ENCODE data around the gene RTN1. TPM values are rescaled to one million over a fixed set of nuclear protein-coding genes. Genes with fewer than 3 reads are reported as not detected.

Gene RTN1
- polyA plus RNA-seq, 1 donor from 2014 or later: 0.24 TPM

DNA sequence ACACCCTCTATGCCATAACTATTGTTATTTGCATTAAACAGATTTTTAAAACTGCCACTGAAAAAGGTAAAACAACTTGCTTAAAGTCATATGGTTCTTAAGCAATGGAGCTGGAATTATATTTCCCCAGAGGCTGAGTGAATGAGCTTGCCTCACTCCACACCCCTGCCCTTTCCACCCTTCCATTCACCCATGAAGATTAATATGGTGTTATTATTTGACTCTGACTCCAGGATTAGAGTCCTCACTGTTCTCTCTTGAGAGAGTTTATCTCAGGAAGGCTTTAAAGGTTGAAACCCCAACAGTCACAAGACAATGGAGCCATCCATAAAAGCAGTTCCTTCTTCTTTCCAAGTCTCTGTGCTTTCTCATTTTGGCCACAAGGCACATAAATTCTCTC lies 84.9 kb downstream of the RTN1 start:
- Mint-ChIP-seq H3K36me3 (no peaks in the 10 kb centered on the region), H3K4me3 (no peak overlapping the region), H3K9me3 (no peaks in the 10 kb centered on the region), H3K27ac (no peak overlapping the region), H3K27me3 (no peaks in the 10 kb centered on the region), H3K4me1 (no peaks in the 10 kb centered on the region)

DNA sequence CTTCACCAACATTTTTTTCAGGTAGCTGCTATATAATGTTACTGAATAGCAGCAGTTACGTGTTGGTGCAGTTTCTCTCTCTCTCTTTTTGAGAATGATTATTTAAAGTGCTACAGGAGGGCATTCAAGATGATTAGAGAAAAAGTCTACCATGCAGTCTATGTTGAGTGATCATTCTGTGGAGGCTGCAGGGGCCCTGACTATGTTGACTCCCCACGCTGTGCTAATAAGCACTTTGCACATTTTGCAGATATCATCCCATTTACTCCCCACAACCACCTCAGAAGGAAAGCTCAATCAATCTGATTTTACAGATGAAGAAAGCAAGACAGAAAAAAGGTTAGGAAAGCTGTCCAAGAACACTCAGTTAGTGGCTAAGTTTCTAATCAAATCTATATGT lies 87.8 kb downstream of the RTN1 start:
- Mint-ChIP-seq H3K9me3 (no peaks in the 10 kb centered on the region), H3K27ac (no peak overlapping the region), H3K27me3 (peaks cover 2% of the 10 kb centered on the region), H3K4me3 (no peak overlapping the region), H3K36me3 (no peaks in the 10 kb centered on the region), H3K4me1 (no peaks in the 10 kb centered on the region)

DNA sequence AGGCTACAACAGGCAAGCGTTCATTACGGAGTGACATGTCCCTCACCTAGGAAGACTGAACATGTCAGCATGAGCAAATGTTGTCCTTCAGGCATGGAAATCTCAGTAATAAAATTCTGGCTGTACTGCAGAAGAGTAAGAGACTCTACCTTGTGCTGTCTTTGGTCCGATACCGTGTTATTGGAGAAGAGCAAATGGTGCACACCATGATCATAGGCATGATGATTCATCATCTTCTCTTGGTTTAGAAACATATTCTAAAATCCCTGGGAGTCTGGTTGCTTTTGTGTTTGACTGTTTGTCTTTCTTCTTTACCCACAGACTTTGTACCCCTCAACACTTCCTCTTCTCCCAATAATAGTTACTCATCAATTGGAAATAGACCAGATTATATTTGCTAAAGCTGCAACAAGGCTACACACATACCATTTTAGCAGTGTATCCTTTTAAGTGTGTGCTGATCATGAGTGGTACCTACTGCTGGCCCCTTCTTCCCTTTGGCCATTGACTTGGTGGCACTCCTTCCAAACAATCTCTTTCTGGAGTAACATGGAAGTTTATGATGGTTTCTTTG lies 93.5 kb downstream of the RTN1 start:
- Mint-ChIP-seq H3K4me1 (no peaks in the 10 kb centered on the region), H3K9me3 (no peaks in the 10 kb centered on the region), H3K36me3 (no peaks in the 10 kb centered on the region), H3K27me3 (peaks cover 2% of the 10 kb centered on the region), H3K4me3 (no peak overlapping the region), H3K27ac (no peak overlapping the region)

DNA sequence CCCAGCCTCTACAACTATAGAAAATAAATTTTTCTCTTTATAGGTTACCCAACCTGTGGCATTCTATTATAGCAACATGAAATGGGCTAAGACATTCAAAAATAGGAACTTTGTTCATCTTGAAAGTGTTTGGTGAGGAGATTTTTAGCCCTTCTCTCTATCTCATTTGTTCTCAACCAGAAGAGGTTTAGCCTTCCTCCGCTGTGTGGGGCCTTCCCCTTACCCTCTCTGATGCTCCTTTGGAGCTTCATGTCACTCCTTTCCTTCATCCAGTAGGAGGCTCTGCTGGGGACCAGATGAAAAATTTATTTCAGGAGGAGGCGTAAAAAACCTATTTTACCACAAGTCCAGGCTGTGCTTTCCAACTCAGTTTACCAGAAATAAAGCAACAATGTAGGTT lies 94.1 kb downstream of the RTN1 start:
- no peak overlapping the region for H3K27ac Mint-ChIP-seq
- H3K9me3 Mint-ChIP-seq: no peaks in the 10 kb centered on the region
- peaks cover 2% of the 10 kb centered on the region for H3K27me3 Mint-ChIP-seq
- H3K36me3 Mint-ChIP-seq: no peaks in the 10 kb centered on the region
- H3K4me1 Mint-ChIP-seq: no peaks in the 10 kb centered on the region
- H3K4me3 Mint-ChIP-seq: no peak overlapping the region

DNA sequence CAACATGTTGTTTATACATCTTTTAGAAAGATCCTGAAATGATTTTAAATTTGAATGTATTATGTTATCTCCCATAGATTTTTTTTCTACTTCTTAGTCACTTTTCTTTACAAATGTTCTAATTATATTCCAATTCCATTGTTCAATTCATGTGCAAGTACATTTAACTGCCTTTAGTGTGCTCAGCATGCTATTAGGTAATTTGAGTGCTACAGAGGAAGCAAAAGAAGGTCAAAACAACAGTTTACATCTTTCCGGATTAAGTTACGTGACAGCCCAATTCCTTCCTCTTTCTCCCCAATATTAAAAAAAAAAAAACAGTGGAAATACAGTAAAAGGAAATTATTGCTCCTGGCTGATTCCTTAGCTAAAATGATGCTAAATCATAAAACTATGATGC lies 98.3 kb downstream of the RTN1 start:
- peaks cover 1% of the 10 kb centered on the region for H3K36me3 Mint-ChIP-seq
- H3K9me3 Mint-ChIP-seq: no peaks in the 10 kb centered on the region
- peaks cover 2% of the 10 kb centered on the region for H3K27me3 Mint-ChIP-seq
- no peaks in the 10 kb centered on the region for H3K4me1 Mint-ChIP-seq
- no peak overlapping the region for H3K27ac Mint-ChIP-seq
- no peak overlapping the region for H3K4me3 Mint-ChIP-seq

DNA sequence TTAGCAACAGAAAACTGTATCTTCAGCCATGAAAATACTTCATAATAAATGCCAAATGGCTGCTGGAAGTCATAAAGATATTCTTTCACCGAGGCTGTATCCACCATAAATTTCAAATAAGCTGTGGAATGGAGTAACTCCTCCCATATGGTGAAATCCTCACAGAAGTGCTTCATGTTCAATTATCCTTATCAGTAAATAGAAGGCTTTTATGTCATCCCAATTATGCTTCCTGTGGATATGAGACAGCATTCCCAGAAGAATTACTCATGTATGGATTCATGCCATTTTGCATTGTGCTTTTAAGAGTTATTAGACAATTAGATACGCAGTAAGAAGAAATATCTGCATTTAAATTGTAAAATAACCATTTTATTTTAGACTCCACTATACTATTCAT lies 99.0 kb downstream of the RTN1 start:
- peaks cover 2% of the 10 kb centered on the region for H3K27me3 Mint-ChIP-seq
- peaks cover 1% of the 10 kb centered on the region for H3K36me3 Mint-ChIP-seq
- H3K9me3 Mint-ChIP-seq: no peaks in the 10 kb centered on the region
- no peak overlapping the region for H3K4me3 Mint-ChIP-seq
- H3K27ac Mint-ChIP-seq: no peak overlapping the region
- no peaks in the 10 kb centered on the region for H3K4me1 Mint-ChIP-seq

DNA sequence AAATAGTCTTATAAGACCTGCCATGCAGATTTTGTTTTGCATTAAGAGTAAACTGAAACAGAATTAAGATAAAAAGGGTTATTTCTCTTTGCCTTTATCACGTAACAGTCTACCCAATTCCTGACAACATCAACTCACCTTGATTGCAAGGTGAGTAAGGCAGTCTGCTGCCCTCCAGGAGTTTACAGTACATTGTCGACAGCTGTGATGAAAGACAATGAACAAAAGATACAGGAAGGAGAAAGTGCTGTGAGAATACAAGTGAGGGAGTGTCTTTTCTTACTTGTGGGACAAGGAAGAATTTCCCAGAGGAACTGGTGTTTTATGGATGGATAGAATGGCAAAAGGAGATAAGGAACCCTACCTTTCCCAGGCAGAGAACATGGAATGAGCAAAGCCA lies 101.0 kb downstream of the RTN1 start:
- Mint-ChIP-seq H3K36me3 (peaks cover 1% of the 10 kb centered on the region), H3K27ac (no peak overlapping the region), H3K4me1 (no peaks in the 10 kb centered on the region), H3K4me3 (no peak overlapping the region), H3K27me3 (peaks cover 2% of the 10 kb centered on the region), H3K9me3 (no peaks in the 10 kb centered on the region)

DNA sequence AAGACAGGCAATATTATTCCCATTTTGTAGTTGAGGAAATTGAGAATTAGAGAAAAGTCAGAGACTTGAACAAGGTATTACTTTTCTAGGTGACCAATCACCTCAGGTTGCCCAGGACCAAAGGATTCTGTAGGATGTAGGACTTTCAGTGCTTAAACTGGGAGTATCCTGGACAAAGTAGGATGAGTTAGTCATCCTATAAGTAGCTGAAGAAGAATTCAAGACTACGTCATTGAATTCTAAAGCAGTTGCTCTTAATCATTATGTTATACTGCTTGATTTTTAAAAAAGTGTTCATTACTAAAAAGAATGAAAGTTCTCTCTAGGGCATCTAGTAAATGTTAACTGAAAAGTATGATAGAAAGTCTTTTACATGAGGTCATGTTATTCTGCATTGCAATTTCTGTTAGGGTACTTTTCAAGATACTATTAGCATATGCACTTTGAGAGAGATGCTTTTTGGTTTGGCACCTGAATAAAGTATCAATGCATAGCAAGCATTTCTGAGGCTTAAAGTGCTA lies 101.7 kb downstream of the RTN1 start:
- Mint-ChIP-seq H3K9me3 (no peaks in the 10 kb centered on the region), H3K4me1 (no peaks in the 10 kb centered on the region), H3K27me3 (peaks cover 2% of the 10 kb centered on the region), H3K4me3 (no peak overlapping the region), H3K27ac (no peak overlapping the region), H3K36me3 (peaks cover 1% of the 10 kb centered on the region)

DNA sequence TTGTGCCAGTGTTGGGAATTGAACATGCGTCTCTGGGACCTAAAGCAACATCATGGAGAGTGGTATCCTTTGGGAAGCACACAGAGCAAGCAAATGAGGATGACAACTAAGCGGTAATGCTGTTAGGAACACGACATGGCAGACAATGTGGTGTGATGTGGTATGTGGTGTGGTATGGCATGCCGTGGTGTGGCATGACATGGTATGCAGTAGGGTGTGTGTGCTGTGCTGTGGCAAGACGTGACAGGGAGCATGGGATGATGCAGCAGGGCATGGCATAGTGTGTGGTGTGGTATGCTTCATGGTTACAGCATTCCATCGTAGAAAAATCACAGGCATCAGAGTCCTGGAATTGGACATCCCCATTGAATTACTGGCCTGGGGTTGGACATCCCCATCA lies 108.7 kb downstream of the RTN1 start:
- no peak overlapping the region for H3K27ac Mint-ChIP-seq
- peaks cover 0 to 3% (median 0%) of the 10 kb centered on the region in 3 donors for H3K9me3 Mint-ChIP-seq
- H3K4me1 Mint-ChIP-seq: no peaks in the 10 kb centered on the region
- no peak overlapping the region for H3K4me3 Mint-ChIP-seq
- no peaks in the 10 kb centered on the region for H3K36me3 Mint-ChIP-seq
- H3K27me3 Mint-ChIP-seq: no peaks in the 10 kb centered on the region

DNA sequence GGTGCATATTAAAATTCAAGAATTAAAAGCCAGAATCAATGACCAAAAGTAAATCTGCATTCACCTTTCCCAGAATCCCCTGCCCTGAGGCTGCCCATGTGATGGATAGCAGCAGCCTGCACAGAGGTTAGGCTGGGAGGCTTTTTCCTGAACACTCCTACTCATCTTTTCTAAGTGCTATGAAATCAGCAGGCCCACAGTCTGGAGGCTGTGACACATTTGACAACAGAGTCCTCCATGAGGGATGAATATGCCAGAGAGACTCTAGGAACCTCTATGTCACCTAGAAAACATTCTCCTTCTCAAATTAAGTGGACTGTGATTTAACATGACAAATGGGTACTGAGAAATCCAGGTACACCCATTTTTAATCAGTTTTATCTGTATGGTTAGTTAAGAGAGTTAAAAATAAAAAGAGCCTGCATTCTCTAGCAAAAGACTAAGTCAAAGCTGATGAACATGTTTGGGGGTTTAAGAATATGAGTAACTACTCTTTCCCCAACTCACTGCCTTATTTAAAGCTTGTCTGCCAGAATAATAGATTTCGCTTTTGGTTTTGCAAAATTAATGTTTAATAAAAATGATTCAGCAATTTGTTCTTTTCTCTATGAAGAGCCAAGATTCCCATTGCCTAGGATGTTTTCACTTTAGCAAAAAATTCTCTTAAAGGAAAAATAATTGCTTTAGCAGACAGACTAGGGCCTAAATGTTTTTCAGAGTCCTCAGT lies 115.0 kb downstream of the RTN1 start:
- no peaks in the 10 kb centered on the region for H3K4me1 Mint-ChIP-seq
- no peaks in the 10 kb centered on the region for H3K9me3 Mint-ChIP-seq
- no peaks in the 10 kb centered on the region for H3K27me3 Mint-ChIP-seq
- H3K4me3 Mint-ChIP-seq: no peak overlapping the region
- H3K27ac Mint-ChIP-seq: no peak overlapping the region
- no peaks in the 10 kb centered on the region for H3K36me3 Mint-ChIP-seq

DNA sequence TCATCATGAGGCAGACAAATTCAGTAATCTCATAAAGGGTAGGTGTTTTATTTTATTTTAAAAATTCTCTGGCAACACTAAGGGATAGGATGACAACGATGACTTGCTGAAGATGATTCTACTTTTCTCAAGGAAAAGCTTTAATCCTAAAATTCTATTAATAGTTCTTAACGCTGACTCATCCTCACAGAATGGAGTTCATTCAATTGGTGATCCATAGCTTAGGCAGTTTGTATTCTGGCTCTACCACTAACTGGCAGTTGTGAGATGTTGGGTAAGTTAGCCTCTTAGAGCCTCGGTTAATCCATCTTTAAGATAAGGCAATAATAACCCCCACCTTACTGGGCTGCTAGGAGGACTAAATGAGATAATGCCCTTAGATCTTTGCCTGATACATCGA lies 116.3 kb downstream of the RTN1 start:
- no peak overlapping the region for H3K4me3 Mint-ChIP-seq
- H3K9me3 Mint-ChIP-seq: no peaks in the 10 kb centered on the region
- H3K27ac Mint-ChIP-seq: no peak overlapping the region
- H3K36me3 Mint-ChIP-seq: no peaks in the 10 kb centered on the region
- no peaks in the 10 kb centered on the region for H3K4me1 Mint-ChIP-seq
- H3K27me3 Mint-ChIP-seq: no peaks in the 10 kb centered on the region

DNA sequence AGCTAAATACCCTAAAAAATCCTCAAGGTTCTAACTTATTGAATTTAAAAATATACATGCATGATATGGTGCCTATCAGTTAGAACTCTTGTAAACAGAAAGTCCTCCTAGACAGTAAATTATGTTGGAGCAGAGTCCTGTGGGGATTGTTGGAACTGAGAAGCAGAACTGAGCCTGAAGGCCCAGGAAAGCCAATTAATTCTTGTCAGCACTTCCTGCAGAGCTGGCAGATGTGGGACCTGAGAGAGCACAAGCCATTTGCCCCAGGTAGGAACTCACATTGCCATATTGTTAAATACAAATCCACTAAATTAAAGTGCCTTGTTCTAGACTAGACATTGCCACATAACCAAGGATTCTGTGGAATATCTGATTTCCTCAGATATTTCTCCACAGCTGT lies 117.1 kb downstream of the RTN1 start:
- H3K4me1 Mint-ChIP-seq: no peaks in the 10 kb centered on the region
- no peaks in the 10 kb centered on the region for H3K27me3 Mint-ChIP-seq
- H3K36me3 Mint-ChIP-seq: no peaks in the 10 kb centered on the region
- H3K4me3 Mint-ChIP-seq: no peak overlapping the region
- no peak overlapping the region for H3K27ac Mint-ChIP-seq
- H3K9me3 Mint-ChIP-seq: no peaks in the 10 kb centered on the region

DNA sequence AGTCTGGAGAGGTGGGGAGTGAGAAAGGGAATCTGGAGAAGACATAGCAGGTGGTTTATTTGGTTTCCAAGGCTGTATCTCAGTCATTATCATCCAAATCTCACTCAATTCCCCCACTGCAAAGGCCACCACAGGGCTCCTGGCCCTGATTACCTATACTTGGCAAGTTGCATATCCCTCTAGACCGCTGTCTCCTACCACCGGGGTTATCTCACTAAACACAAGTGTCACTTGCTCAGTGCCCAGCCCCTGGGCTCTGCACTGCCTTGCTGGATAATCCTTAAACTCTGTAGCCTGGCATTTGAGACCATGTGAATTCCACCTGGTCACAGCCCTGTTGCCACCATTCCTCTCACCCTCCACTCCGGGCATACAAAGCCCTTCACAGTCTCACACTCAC lies 119.0 kb downstream of the RTN1 start:
- Mint-ChIP-seq H3K36me3 (no peaks in the 10 kb centered on the region), H3K27ac (no peak overlapping the region)

DNA sequence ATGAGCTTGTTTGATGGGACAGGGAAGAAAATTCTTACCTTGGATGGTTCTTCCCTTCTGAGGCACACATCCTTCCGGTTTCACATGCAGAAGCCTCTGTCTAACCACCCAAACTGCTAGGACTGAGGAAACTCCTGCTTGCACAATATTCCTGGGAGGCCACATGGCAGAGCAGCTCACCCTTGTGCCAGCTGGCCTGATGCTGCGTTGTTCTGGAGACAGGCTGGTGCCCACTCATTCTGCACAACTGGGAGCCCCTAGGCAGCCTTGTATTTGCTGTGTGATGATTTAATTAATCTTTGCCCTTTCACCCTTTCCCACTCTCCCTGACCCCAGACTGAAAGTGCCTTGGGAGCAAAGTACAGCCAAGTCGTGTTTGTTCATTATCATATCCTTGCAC lies 130.8 kb downstream of the RTN1 start:
- Mint-ChIP-seq H3K27me3 (no peaks in the 10 kb centered on the region), H3K4me1 (peaks cover 0 to 1% (median 0%) of the 10 kb centered on the region in 3 donors), H3K27ac (no peak overlapping the region), H3K4me3 (no peak overlapping the region), H3K9me3 (peaks cover 6 to 22% (median 12%) of the 10 kb centered on the region in 3 donors), H3K36me3 (peaks cover 4% of the 10 kb centered on the region)

More for the DNA sequence above, 119.0 kb downstream of the RTN1 start:
- no peak overlapping the region for H3K4me3 Mint-ChIP-seq
- no peaks in the 10 kb centered on the region for H3K27me3 Mint-ChIP-seq
- no peaks in the 10 kb centered on the region for H3K4me1 Mint-ChIP-seq
- H3K9me3 Mint-ChIP-seq: no peaks in the 10 kb centered on the region

DNA sequence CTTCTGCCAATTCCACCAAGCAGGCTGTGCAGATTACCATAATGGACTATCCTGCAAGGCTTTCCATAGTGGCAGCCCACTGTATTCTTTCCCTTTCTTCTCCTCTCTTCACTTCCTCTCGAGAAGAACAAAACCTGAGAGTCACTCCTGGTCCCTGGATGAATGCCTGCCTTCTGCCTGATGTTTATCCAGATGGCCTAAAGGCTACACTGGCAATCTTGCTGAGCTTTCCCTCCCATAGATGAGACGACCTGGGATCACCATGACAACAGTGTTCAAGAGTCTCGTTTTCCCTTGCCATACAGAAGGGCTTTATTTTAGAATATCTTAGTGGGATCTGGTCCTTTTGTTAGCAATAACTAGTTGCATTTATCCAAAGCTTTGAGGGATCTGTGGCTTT lies 142.3 kb downstream of the RTN1 start:
- no peaks in the 10 kb centered on the region for H3K36me3 Mint-ChIP-seq
- H3K27me3 Mint-ChIP-seq: peaks cover 2% of the 10 kb centered on the region
- no peaks in the 10 kb centered on the region for H3K9me3 Mint-ChIP-seq
- no peak overlapping the region for H3K27ac Mint-ChIP-seq
- H3K4me3 Mint-ChIP-seq: peak overlapping the region in 1 of 4 donors; percentile 14
- no peaks in the 10 kb centered on the region for H3K4me1 Mint-ChIP-seq

DNA sequence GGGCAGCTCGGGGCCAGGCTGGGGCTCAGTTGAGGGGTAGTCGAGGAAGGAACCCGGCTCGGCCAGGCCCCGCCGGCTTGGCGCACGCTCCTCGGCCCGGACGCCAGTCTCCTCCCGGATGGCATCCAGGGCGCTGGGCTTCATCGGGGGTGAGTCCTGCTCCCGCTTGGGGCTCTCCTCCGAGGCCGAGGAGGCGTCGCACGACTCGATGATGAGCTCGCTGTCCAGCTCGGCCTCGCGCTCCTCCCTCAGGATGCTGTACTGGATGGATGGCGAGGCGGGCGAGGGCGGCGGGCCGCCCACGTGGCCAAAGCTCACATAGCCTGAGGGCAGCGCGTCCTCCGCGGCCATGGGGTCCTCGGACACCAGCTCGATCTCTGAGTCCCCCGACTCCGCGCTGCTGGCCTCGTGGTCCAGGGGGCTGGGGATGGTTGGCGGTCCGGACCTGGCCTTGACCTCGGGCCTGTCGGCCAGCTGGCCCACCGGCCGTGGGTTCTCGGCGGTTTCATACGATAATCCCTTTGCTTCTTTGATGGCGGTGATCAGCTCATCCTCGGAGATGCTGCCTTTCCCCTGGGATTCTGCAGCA lies 143.4 kb downstream of the RTN1 start:
- H3K27me3 Mint-ChIP-seq: peaks cover 2% of the 10 kb centered on the region
- peaks cover 0 to 1% (median 0%) of the 10 kb centered on the region in 3 donors for H3K9me3 Mint-ChIP-seq
- no peaks in the 10 kb centered on the region for H3K36me3 Mint-ChIP-seq
- no peak overlapping the region for H3K27ac Mint-ChIP-seq
- no peaks in the 10 kb centered on the region for H3K4me1 Mint-ChIP-seq
- H3K4me3 Mint-ChIP-seq: no peak overlapping the region

Measured in IgD-negative memory B cell (primary cell).